Measurements from ENCODE around the gene NAT16. TPM values are rescaled to one million over a fixed set of nuclear protein-coding genes. Genes with fewer than 3 reads are reported as not detected.

Gene NAT16
- total and polyA plus RNA-seq, 2 of the 8 experiments (the other 6 are each of a cell fraction or from before 2014, with no cell fraction given), result 0.26 to 0.84 TPM

DNA sequence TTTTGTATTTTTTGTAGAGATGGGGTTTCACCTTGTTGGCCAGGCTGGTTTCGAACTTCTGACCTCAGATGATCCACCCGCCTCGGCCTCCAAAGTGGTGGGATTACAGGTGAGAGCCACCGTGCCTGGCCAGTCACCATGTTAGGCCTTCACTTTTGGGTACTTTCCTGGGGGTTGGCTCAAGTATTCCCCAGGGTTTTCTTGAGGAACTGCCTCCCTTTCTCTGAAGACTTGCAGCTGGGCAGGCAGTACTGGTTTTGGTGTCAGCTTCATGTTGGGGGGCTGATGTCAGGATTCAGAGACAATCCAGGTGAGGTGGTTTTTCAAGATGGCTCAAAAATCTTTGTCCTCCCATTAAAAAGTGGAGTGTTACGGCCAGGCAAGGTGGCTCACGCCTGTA is 45.6 kb upstream of the NAT16 start (continued):
- TF ChIP-seq, protein P1, sequence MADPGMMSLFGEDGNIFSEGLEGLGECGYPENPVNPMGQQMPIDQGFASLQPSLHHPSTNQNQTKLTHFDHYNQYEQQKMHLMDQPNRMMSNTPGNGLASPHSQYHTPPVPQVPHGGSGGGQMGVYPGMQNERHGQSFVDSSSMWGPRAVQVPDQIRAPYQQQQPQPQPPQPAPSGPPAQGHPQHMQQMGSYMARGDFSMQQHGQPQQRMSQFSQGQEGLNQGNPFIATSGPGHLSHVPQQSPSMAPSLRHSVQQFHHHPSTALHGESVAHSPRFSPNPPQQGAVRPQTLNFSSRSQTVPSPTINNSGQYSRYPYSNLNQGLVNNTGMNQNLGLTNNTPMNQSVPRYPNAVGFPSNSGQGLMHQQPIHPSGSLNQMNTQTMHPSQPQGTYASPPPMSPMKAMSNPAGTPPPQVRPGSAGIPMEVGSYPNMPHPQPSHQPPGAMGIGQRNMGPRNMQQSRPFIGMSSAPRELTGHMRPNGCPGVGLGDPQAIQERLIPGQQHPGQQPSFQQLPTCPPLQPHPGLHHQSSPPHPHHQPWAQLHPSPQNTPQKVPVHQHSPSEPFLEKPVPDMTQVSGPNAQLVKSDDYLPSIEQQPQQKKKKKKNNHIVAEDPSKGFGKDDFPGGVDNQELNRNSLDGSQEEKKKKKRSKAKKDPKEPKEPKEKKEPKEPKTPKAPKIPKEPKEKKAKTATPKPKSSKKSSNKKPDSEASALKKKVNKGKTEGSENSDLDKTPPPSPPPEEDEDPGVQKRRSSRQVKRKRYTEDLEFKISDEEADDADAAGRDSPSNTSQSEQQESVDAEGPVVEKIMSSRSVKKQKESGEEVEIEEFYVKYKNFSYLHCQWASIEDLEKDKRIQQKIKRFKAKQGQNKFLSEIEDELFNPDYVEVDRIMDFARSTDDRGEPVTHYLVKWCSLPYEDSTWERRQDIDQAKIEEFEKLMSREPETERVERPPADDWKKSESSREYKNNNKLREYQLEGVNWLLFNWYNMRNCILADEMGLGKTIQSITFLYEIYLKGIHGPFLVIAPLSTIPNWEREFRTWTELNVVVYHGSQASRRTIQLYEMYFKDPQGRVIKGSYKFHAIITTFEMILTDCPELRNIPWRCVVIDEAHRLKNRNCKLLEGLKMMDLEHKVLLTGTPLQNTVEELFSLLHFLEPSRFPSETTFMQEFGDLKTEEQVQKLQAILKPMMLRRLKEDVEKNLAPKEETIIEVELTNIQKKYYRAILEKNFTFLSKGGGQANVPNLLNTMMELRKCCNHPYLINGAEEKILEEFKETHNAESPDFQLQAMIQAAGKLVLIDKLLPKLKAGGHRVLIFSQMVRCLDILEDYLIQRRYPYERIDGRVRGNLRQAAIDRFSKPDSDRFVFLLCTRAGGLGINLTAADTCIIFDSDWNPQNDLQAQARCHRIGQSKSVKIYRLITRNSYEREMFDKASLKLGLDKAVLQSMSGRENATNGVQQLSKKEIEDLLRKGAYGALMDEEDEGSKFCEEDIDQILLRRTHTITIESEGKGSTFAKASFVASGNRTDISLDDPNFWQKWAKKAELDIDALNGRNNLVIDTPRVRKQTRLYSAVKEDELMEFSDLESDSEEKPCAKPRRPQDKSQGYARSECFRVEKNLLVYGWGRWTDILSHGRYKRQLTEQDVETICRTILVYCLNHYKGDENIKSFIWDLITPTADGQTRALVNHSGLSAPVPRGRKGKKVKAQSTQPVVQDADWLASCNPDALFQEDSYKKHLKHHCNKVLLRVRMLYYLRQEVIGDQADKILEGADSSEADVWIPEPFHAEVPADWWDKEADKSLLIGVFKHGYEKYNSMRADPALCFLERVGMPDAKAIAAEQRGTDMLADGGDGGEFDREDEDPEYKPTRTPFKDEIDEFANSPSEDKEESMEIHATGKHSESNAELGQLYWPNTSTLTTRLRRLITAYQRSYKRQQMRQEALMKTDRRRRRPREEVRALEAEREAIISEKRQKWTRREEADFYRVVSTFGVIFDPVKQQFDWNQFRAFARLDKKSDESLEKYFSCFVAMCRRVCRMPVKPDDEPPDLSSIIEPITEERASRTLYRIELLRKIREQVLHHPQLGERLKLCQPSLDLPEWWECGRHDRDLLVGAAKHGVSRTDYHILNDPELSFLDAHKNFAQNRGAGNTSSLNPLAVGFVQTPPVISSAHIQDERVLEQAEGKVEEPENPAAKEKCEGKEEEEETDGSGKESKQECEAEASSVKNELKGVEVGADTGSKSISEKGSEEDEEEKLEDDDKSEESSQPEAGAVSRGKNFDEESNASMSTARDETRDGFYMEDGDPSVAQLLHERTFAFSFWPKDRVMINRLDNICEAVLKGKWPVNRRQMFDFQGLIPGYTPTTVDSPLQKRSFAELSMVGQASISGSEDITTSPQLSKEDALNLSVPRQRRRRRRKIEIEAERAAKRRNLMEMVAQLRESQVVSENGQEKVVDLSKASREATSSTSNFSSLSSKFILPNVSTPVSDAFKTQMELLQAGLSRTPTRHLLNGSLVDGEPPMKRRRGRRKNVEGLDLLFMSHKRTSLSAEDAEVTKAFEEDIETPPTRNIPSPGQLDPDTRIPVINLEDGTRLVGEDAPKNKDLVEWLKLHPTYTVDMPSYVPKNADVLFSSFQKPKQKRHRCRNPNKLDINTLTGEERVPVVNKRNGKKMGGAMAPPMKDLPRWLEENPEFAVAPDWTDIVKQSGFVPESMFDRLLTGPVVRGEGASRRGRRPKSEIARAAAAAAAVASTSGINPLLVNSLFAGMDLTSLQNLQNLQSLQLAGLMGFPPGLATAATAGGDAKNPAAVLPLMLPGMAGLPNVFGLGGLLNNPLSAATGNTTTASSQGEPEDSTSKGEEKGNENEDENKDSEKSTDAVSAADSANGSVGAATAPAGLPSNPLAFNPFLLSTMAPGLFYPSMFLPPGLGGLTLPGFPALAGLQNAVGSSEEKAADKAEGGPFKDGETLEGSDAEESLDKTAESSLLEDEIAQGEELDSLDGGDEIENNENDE (IDR thresholded peaks at IDR 0.05; ENCODE audit: insufficient replicate concordance, low read length), result no peak
- TF ChIP-seq CBX8 (IDR thresholded peaks at IDR 0.05; ENCODE audit: borderline replicate concordance, low read depth, low read length), result no peak
- TF ChIP-seq EZH2 (IDR thresholded peaks at IDR 0.05; ENCODE audit: low read depth, low read length, severe bottlenecking), result no peak
- no peak for TF ChIP-seq ASH2L (IDR thresholded peaks at IDR 0.05; ENCODE audit: low read length)
- TF ChIP-seq KDM5A (IDR thresholded peaks at IDR 0.05; ENCODE audit: low read length), result no peak
- no peak for TF ChIP-seq TEAD4 (IDR thresholded peaks at IDR 0.05; ENCODE audit: low read depth, low read length)
- no peak for TF ChIP-seq FOSL1 (IDR thresholded peaks at IDR 0.05; ENCODE audit: insufficient read depth, low read depth, low read length)
- no peak for TF ChIP-seq BRCA1 (IDR thresholded peaks at IDR 0.05; ENCODE audit: low read depth, low read length)
- TF ChIP-seq, protein P2, sequence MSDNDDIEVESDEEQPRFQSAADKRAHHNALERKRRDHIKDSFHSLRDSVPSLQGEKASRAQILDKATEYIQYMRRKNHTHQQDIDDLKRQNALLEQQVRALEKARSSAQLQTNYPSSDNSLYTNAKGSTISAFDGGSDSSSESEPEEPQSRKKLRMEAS (IDR thresholded peaks at IDR 0.05), result no peak
- TF ChIP-seq CEBPB (IDR thresholded peaks at IDR 0.05; ENCODE audit: low read depth, low read length), result no peak
- TF ChIP-seq, protein P3, sequence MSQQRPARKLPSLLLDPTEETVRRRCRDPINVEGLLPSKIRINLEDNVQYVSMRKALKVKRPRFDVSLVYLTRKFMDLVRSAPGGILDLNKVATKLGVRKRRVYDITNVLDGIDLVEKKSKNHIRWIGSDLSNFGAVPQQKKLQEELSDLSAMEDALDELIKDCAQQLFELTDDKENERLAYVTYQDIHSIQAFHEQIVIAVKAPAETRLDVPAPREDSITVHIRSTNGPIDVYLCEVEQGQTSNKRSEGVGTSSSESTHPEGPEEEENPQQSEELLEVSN (IDR thresholded peaks at IDR 0.05), result no peak

All from H1 (cell line).